H9 (cell line): ENCODE measurements around the gene DAB2IP. TPM values are rescaled to one million over a fixed set of nuclear protein-coding genes. Genes with fewer than 3 reads are reported as not detected.

Experiments
- DNase-seq: peaks from one replicate; pipeline ENCODE4 v3.0.0-alpha.2; 2017
- H2AFZ ChIP-seq: one replicate; pipeline ENCODE4 v1.6.1; 2013; ENCODE audit warnings: mild to moderate bottlenecking, low read length, control low read depth, moderate library complexity
- H2AK5ac ChIP-seq: 2 replicates; pipeline ENCODE4 v1.6.1; 2013; ENCODE audit warnings: low read length, control low read depth, mixed read lengths; ENCODE audit not compliant: insufficient read length
- H2BK120ac ChIP-seq: one replicate; pipeline ENCODE4 v1.6.1; 2013; ENCODE audit warnings: low read depth, mild to moderate bottlenecking, low read length, control low read depth, inconsistent platforms; ENCODE audit not compliant: poor library complexity, severe bottlenecking
- H2BK12ac ChIP-seq: 2 replicates; pipeline ENCODE4 v1.6.1; 2013; ENCODE audit warnings: low read length, control low read depth, mixed read lengths, low read depth; ENCODE audit not compliant: insufficient read length
- H2BK15ac ChIP-seq: 2 replicates; pipeline ENCODE4 v1.6.1; 2013; ENCODE audit warnings: low read depth, low read length, control low read depth
- H2BK20ac ChIP-seq: one replicate; pipeline ENCODE4 v1.6.1; 2013; ENCODE audit warnings: low read depth, mild to moderate bottlenecking, low read length, control low read depth, inconsistent platforms; ENCODE audit not compliant: poor library complexity, severe bottlenecking
- H2BK5ac ChIP-seq: 2 replicates; pipeline ENCODE4 v1.6.1; 2013; ENCODE audit warnings: low read length, control low read depth, mixed read lengths; ENCODE audit not compliant: insufficient read length
- H3K14ac ChIP-seq: 2 replicates; pipeline ENCODE4 v1.6.1; 2013; ENCODE audit warnings: low read length, control low read depth; ENCODE audit not compliant: insufficient read depth
- H3K18ac ChIP-seq: 2 replicates; pipeline ENCODE4 v1.6.1; 2013; ENCODE audit warnings: low read depth, mild to moderate bottlenecking, mixed read lengths, low read length, control low read depth; ENCODE audit not compliant: insufficient read length
- H3K23ac ChIP-seq: 2 replicates; pipeline ENCODE4 v1.6.1; 2013; ENCODE audit warnings: low read length, control low read depth, mixed read lengths, low read depth; ENCODE audit not compliant: insufficient read length
- H3K23me2 ChIP-seq: 2 replicates; pipeline ENCODE4 v1.6.1; 2013; ENCODE audit warnings: low read depth, mild to moderate bottlenecking, mixed read lengths, low read length, control low read depth; ENCODE audit not compliant: insufficient read length, poor library complexity, severe bottlenecking
- H3K27ac ChIP-seq: 2 replicates; pipeline ENCODE4 v1.5.1; 2013; ENCODE audit warnings: low read length, control low read depth, mixed read lengths, low read depth; ENCODE audit not compliant: insufficient read length
- H3K27me3 ChIP-seq: 2 replicates; pipeline ENCODE4 v1.6.1; 2013; ENCODE audit warnings: low read length, control low read depth, inconsistent platforms; ENCODE audit not compliant: insufficient read depth
- H3K4ac ChIP-seq: 2 replicates; pipeline ENCODE4 v1.6.1; 2013; ENCODE audit warnings: low read depth, mild to moderate bottlenecking, control low read depth, inconsistent platforms, low read length, moderate library complexity
- H3K4me1 ChIP-seq: 2 replicates; pipeline ENCODE4 v1.6.1; 2013; ENCODE audit warnings: low read length, control low read depth, inconsistent platforms; ENCODE audit not compliant: insufficient read depth
- H3K4me2 ChIP-seq: 2 replicates; pipeline ENCODE4 v1.6.1; 2013; ENCODE audit warnings: low read length, control low read depth, mixed read lengths; ENCODE audit not compliant: insufficient read length, insufficient read depth
- H3K56ac ChIP-seq: 2 replicates; pipeline ENCODE4 v1.6.1; 2013; ENCODE audit warnings: low read depth, mild to moderate bottlenecking, mixed read lengths, low read length, control low read depth; ENCODE audit not compliant: insufficient read length
- H3K79me1 ChIP-seq: 2 replicates; pipeline ENCODE4 v1.6.1; 2013; ENCODE audit warnings: low read depth, mild to moderate bottlenecking, moderate library complexity, low read length, control low read depth, inconsistent platforms; ENCODE audit not compliant: insufficient read depth, poor library complexity, severe bottlenecking
- H3K79me2 ChIP-seq: 2 replicates; pipeline ENCODE4 v1.6.1; 2013; ENCODE audit warnings: low read length, control low read depth, inconsistent platforms; ENCODE audit not compliant: insufficient read depth
- H3K9ac ChIP-seq: 2 replicates; pipeline ENCODE4 v1.6.1; 2013; ENCODE audit warnings: low read length, control low read depth, mixed read lengths; ENCODE audit not compliant: insufficient read length; ENCODE audit errors: extremely low read depth
- H3K9me3 ChIP-seq: one replicate; pipeline ENCODE4 v1.6.1; 2013; ENCODE audit warnings: low read depth, low read length, inconsistent platforms; ENCODE audit not compliant: control insufficient read depth
- H3T11ph ChIP-seq: one replicate; pipeline ENCODE4 v1.6.1; 2013; ENCODE audit warnings: mild to moderate bottlenecking, low read length, control low read depth, inconsistent platforms
- H4K20me1 ChIP-seq: one replicate; pipeline ENCODE4 v1.6.1; 2013; ENCODE audit not compliant: control insufficient read depth, insufficient read length, insufficient read depth
- H4K5ac ChIP-seq: 2 replicates; pipeline ENCODE4 v1.6.1; 2013; ENCODE audit warnings: low read depth, mild to moderate bottlenecking, mixed read lengths, low read length, control low read depth; ENCODE audit not compliant: insufficient read length
- H4K8ac ChIP-seq: replicated peaks from 2 replicates; pipeline ENCODE4 v1.6.1; 2013; ENCODE audit warnings: low read length, control low read depth, mixed read lengths, low read depth; ENCODE audit not compliant: insufficient read length
- H4K91ac ChIP-seq: 2 replicates; pipeline ENCODE4 v1.6.1; 2013; ENCODE audit warnings: low read depth, mild to moderate bottlenecking, moderate library complexity, mixed read lengths, low read length, control low read depth; ENCODE audit not compliant: insufficient read length
- H3K27ac Mint-ChIP-seq, 3 experiments: 2 replicates in 2 of 3; 3 replicates in 1 of 3; pipeline ENCODE4 v1.8.0; 2020 to 2021; ENCODE audit warnings: mixed read lengths in 3 of 3, mild to moderate bottlenecking in 1 of 3, moderate library complexity in 1 of 3
- H3K27me3 Mint-ChIP-seq: 2 replicates; pipeline ENCODE4 v1.8.0; 2021; ENCODE audit warnings: low read depth, mild to moderate bottlenecking, moderate library complexity, mixed read lengths
- H3K36me3 Mint-ChIP-seq, 3 experiments: 2 replicates in 2 of 3; 3 replicates in 1 of 3; pipeline ENCODE4 v1.8.0; 2020 to 2021; ENCODE audit warnings: low read depth in 3 of 3, mixed read lengths in 3 of 3; ENCODE audit not compliant: insufficient read depth in 1 of 3
- H3K4me1 Mint-ChIP-seq, 2 experiments: 2 replicates each; pipeline ENCODE4 v1.8.0; 2020; ENCODE audit warnings: mixed read lengths in 2 of 2
- H3K4me3 Mint-ChIP-seq, 2 experiments: 2 replicates in 1 of 2; 3 replicates in 1 of 2; pipeline ENCODE4 v1.8.0; 2020 to 2021; ENCODE audit warnings: mild to moderate bottlenecking in 2 of 2, mixed read lengths in 2 of 2, moderate library complexity in 1 of 2
- H3K9me3 Mint-ChIP-seq, 2 experiments: 2 replicates in 1 of 2; 3 replicates in 1 of 2; pipeline ENCODE4 v1.8.0; 2020; ENCODE audit warnings: mild to moderate bottlenecking in 2 of 2, mixed read lengths in 2 of 2, moderate library complexity in 1 of 2
- CTCF ChIP-seq: fragments of 200-600 bp; sonication (generic); conservative IDR thresholded peaks from 3 replicates; pipeline ENCODE4 v1.8.0; 2021; ENCODE audit warnings: antibody characterized with exemption, mild to moderate bottlenecking
- WGBS: extraction: QIAGEN DNeasy Blood & Tissue Kit; methylation state at CpG from one replicate; pipeline ENCODE4 v1.1.7; 2013; ENCODE audit warnings: missing lambda C conversion rate, low lambda C conversion rate, mixed read lengths; ENCODE audit not compliant: insufficient read length; ENCODE audit errors: extremely low coverage; 5-methylcytosine and 5-hydroxymethylcytosine counted together
- total RNA-seq: library from RNA; stranded (reverse); gene quantifications from 2 replicates; pipeline ENCODE4 v1.2.1, GENCODE V29; 2021

DAB2IP gene
- total RNA-seq, 1 experiment from 2014 or later, result 22.6 TPM

GRCh38 chr9:121667890-121668289 lies 16.5 kb downstream of the DAB2IP start:
- Histone ChIP-seq H4K20me1 (no peaks in the 10 kb centered on the region), H3K23ac (no peak overlapping the region), H2AFZ (no peak overlapping the region), H2BK120ac (no peak overlapping the region), H4K8ac (no peak overlapping the region), H3K4me1 (no peaks in the 10 kb centered on the region), H2BK5ac (no peak overlapping the region), H3K9me3 (no peaks in the 10 kb centered on the region), H3K4me2 (no peak overlapping the region), H3K56ac (no peak overlapping the region), H3K9ac (no peak overlapping the region), H3K4ac (no peak overlapping the region), H2BK12ac (no peak overlapping the region), H3K79me2 (no peaks in the 10 kb centered on the region; the same call in 1 of the 2 replicates), H4K5ac (no peak overlapping the region), H3K27me3 (no peaks in the 10 kb centered on the region), H2BK20ac (no peak overlapping the region), H3K79me1 (peaks cover 3% of the 10 kb centered on the region), H2AK5ac (no peak overlapping the region), H4K91ac (no peak overlapping the region), H3K18ac (no peak overlapping the region), H3K14ac (no peak overlapping the region), H3K23me2 (no peaks in the 10 kb centered on the region), H2BK15ac (no peak overlapping the region), H3T11ph (no peak overlapping the region), H3K27ac (no peak overlapping the region)
- DNase-seq, result no peak
- no CpG with 5 or more reads among the region's 9 CpGs for WGBS
- no peak overlapping the region; a peak in 1 of 7 replicates for H3K27ac Mint-ChIP-seq
- TF ChIP-seq CTCF, result no peak
- peaks cover 0 to 19% (median 5%) of the 10 kb centered on the region in 3 experiments; a peak in 3 of 7 replicates for H3K36me3 Mint-ChIP-seq
- H3K4me3 Mint-ChIP-seq, result no peak overlapping the region
- H3K9me3 Mint-ChIP-seq, result no peaks in the 10 kb centered on the region
- no peaks in the 10 kb centered on the region; the same call in 1 of the 2 replicates for H3K27me3 Mint-ChIP-seq
- peaks cover 13 to 18% of the 10 kb centered on the region in 2 experiments for H3K4me1 Mint-ChIP-seq
